HCT116 (cell line): Measurements from ENCODE around the gene LXN. TPM values are rescaled to one million over a fixed set of nuclear protein-coding genes. Genes with fewer than 3 reads are reported as not detected.

Experiments
- ATAC-seq: fragments of 200-7000 bp; cut with Tn5 transposase; 2 replicates; pipeline ENCODE4 v1.9.1; 2020; ENCODE audit warnings: mild to moderate bottlenecking, moderate library complexity
- BruUV-seq: library from RNA; stranded (reverse); fragments of 400-500 nt; replicated peaks from 2 replicates; lab custom pipeline; 2021; lab: Mats Ljungman, UMichigan
- CTCF ChIA-PET: fragments of 300-600 bp; sonication (Branson Sonifier 250); formaldehyde crosslinking; loops from one replicate; lab custom pipeline; 2021; ENCODE audit warnings: antibody characterized with exemption; lab: Charles Lee
- POLR2A ChIA-PET: fragments of 300-600, 350-600 bp; sonication (Branson Sonifier 250); formaldehyde crosslinking; loops from one replicate; lab custom pipeline; 2021; ENCODE audit warnings: antibody characterized with exemption; lab: Charles Lee
- RAD21 ChIA-PET, 2 experiments: fragments of 300-600 bp; sonication (Branson Sonifier 250); formaldehyde crosslinking; loops; one replicate each; lab custom pipeline; 2023; ENCODE audit warnings: low total read pairs in 2 of 2; ENCODE audit not compliant: uncharacterized antibody in 2 of 2, unreplicated experiment in 2 of 2, low non-redundant PET in 1 of 2; lab: Charles Lee
- DNase-seq: peaks from one replicate; pipeline ENCODE4 v3.0.0-alpha.2; 2010; ENCODE audit warnings: low read depth, low spot score
- H2AFZ ChIP-seq: fragments of 200-600 bp; shearing (Covaris generic), sonication (generic); 2 replicates; pipeline ENCODE4 v1.6.1; 2017; ENCODE audit warnings: low read depth, mixed run types, mixed read lengths, antibody characterized with exemption, low read length; ENCODE audit not compliant: poor library complexity, severe bottlenecking
- H3K27ac ChIP-seq: 2 replicates; pipeline ENCODE4 v1.5.1; 2012; ENCODE audit warnings: low read depth, low read length
- H3K27me3 ChIP-seq: fragments of 200-600 bp; sonication (generic); 2 replicates; pipeline ENCODE4 v1.6.1; 2016; ENCODE audit warnings: mixed run types, low read length, mixed read lengths; ENCODE audit not compliant: insufficient read depth
- H3K36me3 ChIP-seq, 2 experiments: fragments of 200-500 bp in 1 of 2; fragments of 200-600 bp in 1 of 2; sonication (Bioruptor generic) in 1 of 2; sonication (generic) in 1 of 2; 2 replicates each; pipeline versions ENCODE4 v1.5.1 to v1.6.1; 2014 to 2016; ENCODE audit warnings: low read length in 2 of 2, inconsistent platforms in 1 of 2, mixed read lengths in 1 of 2, mixed run types in 1 of 2; ENCODE audit not compliant: insufficient read depth in 2 of 2, control insufficient read depth in 1 of 2
- H3K4me1 ChIP-seq, 2 experiments: fragments of 200-600 bp in 1 of 2; sonication (generic) in 1 of 2; 2 replicates each; pipeline versions ENCODE4 v1.5.1 to v1.6.1; 2012 to 2017; ENCODE audit warnings: low read length in 2 of 2, inconsistent platforms in 1 of 2, mild to moderate bottlenecking in 1 of 2, mixed read lengths in 1 of 2, mixed run types in 1 of 2, moderate library complexity in 1 of 2; ENCODE audit not compliant: insufficient read depth in 2 of 2, control insufficient read depth in 1 of 2
- H3K4me2 ChIP-seq: fragments of 200-600 bp; sonication (generic); 2 replicates; pipeline ENCODE4 v1.6.1; 2017; ENCODE audit warnings: mixed run types, low read length, mixed read lengths
- H3K4me3 ChIP-seq, 2 experiments: fragments of 200-600 bp in 1 of 2; sonication (generic) in 1 of 2; replicated peaks in 1 of 2; 2 replicates each; pipeline ENCODE4 v1.5.1; 2011 to 2016; ENCODE audit warnings: low read length in 2 of 2, control low read depth in 1 of 2, low read depth in 1 of 2, mild to moderate bottlenecking in 1 of 2, mixed read lengths in 1 of 2, mixed run types in 1 of 2
- H3K79me2 ChIP-seq: fragments of 200-600 bp; sonication (generic); 2 replicates; pipeline ENCODE4 v1.6.1; 2017; ENCODE audit warnings: mild to moderate bottlenecking, mixed run types, low read length, moderate library complexity, mixed read lengths; ENCODE audit not compliant: insufficient read depth
- H3K9ac ChIP-seq: fragments of 200-600 bp; sonication (generic); 2 replicates; pipeline ENCODE4 v1.6.1; 2016; ENCODE audit warnings: low read length, mixed read lengths
- H3K9me2 ChIP-seq: fragments of 200-600 bp; sonication (generic), shearing (Covaris generic); 2 replicates; pipeline ENCODE4 v1.6.1; 2017; ENCODE audit warnings: mixed run types, mild to moderate bottlenecking, moderate library complexity; ENCODE audit not compliant: insufficient read depth
- H3K9me3 ChIP-seq, 2 experiments: fragments of 200-500 bp in 1 of 2; fragments of 200-600 bp in 1 of 2; sonication (Bioruptor generic) in 1 of 2; sonication (generic) in 1 of 2; 2 replicates each; pipeline ENCODE4 v1.6.1; 2014 to 2017; ENCODE audit warnings: low read length in 2 of 2, mixed read lengths in 2 of 2, inconsistent platforms in 1 of 2, low read depth in 1 of 2, mild to moderate bottlenecking in 1 of 2, mixed run types in 1 of 2, moderate library complexity in 1 of 2; ENCODE audit not compliant: control insufficient read depth in 1 of 2, insufficient read depth in 1 of 2
- H4K20me1 ChIP-seq: fragments of 200-600 bp; sonication (generic), shearing (Covaris generic); 2 replicates; pipeline ENCODE4 v1.6.1; 2017; ENCODE audit warnings: mixed run types, mild to moderate bottlenecking, moderate library complexity; ENCODE audit not compliant: insufficient read depth
- CTCF ChIP-seq, 3 experiments: fragments of 200-600 bp in 1 of 3; sonication (generic) in 1 of 3; IDR thresholded peaks in 2 of 3; conservative IDR thresholded peaks in 1 of 3; 2 replicates each; pipeline ENCODE4 v1.5.1; 2012 to 2017; ENCODE audit warnings: low read depth in 2 of 3, low read length in 2 of 3, antibody characterized with exemption in 1 of 3, borderline replicate concordance in 1 of 3, control low read depth in 1 of 3, mild to moderate bottlenecking in 1 of 3, mixed read lengths in 1 of 3, mixed run types in 1 of 3, moderate library complexity in 1 of 3; ENCODE audit not compliant: insufficient read depth in 1 of 3
- ELF1 ChIP-seq: IDR thresholded peaks from 2 replicates; pipeline ENCODE4 v1.6.1; 2012; ENCODE audit warnings: low read depth, borderline replicate concordance
- MAX ChIP-seq: IDR thresholded peaks from 2 replicates; pipeline ENCODE4 v1.6.1; 2012
- RAD21 ChIP-seq: IDR thresholded peaks from 2 replicates; pipeline ENCODE4 v1.6.1; 2012; ENCODE audit warnings: low read depth, mild to moderate bottlenecking
- ZBTB33 ChIP-seq: IDR thresholded peaks from 2 replicates; pipeline ENCODE4 v1.6.1; 2011; ENCODE audit warnings: mild to moderate bottlenecking, low read length, moderate library complexity; ENCODE audit not compliant: insufficient replicate concordance; ENCODE audit errors: extremely low read depth
- ZFX ChIP-seq: fragments of 450-650 bp; IDR thresholded peaks from 2 replicates; pipeline ENCODE4 v1.6.1; 2017
- intact Hi-C: fragments of 100-400 bp; cut with micrococcal nuclease; formaldehyde crosslinking; loops from 2 replicates; pipeline ENCODE4 v1.10.0; 2022
- total RNA-seq: library from RNA; stranded (reverse); gene quantifications from one replicate; pipeline ENCODE4 v1.2.1, GENCODE V29; 2021; ENCODE audit not compliant: unreplicated experiment

LXN gene
- total RNA-seq, 1 experiment from 2014 or later, result not detected

- no peak for DNase-seq
- no peak overlapping the region for H3K27ac ChIP-seq
- intact Hi-C loops, result no loop called here
- TF ChIP-seq MAX (no peak), CTCF (IDR thresholded peaks at IDR 0.05 in 2 of 3, conservative IDR thresholded peaks at IDR 0.05 in 1 of 3; ENCODE audit: borderline replicate concordance in 1 of 3, insufficient read depth in 1 of 3, low read depth in 2 of 3, low read length in 2 of 3) (no peak), ZBTB33 (no peak), RAD21 (no peak), ELF1 (no peak), ZFX (no peak)
- TF ChIP-seq, all 23 proteins: peak for 0
- no peak overlapping the region for H3K9ac ChIP-seq
- no peaks in the 10 kb centered on the region for H3K9me3 ChIP-seq
- ChIA-PET CTCF (no interaction called here), POLR2A (no interaction called here), RAD21 (no interaction called here)
- no peak overlapping the region for H2AFZ ChIP-seq
- no TSS peak for BruUV-seq
- H3K27me3 ChIP-seq, result no peaks in the 10 kb centered on the region
- no peak overlapping the region for H3K4me3 ChIP-seq
- no peak for ATAC-seq
- H3K9me2 ChIP-seq, result no peaks in the 10 kb centered on the region
- peaks cover 3% of the 10 kb centered on the region; the same call in 1 of the 2 replicates for H4K20me1 ChIP-seq
- H3K4me1 ChIP-seq, result peaks cover 0 to 12% of the 10 kb centered on the region in 2 experiments; a peak in 1 of 4 replicates
- H3K79me2 ChIP-seq, result peaks cover 47% of the 10 kb centered on the region
- no peak overlapping the region for H3K4me2 ChIP-seq
- H3K36me3 ChIP-seq, result peaks cover 27 to 34% of the 10 kb centered on the region in 2 experiments
Measured at GRCh38 chr3:158651192-158651591, 21.3 kb downstream of the LXN start.
